Measurements from ENCODE around the gene DHRSX.

The DHRSX gene

GRCh38 chrX:2500091-2500802 lies 529 bp downstream of the DHRSX start (continued):
- TF ChIP-seq, protein P1, sequence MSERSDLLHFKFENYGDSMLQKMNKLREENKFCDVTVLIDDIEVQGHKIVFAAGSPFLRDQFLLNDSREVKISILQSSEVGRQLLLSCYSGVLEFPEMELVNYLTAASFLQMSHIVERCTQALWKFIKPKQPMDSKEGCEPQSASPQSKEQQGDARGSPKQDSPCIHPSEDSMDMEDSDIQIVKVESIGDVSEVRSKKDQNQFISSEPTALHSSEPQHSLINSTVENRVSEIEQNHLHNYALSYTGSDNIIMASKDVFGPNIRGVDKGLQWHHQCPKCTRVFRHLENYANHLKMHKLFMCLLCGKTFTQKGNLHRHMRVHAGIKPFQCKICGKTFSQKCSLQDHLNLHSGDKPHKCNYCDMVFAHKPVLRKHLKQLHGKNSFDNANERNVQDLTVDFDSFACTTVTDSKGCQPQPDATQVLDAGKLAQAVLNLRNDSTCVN (tag by site-specific recombination; optimal IDR thresholded peaks at IDR 0.05), result peak; percentile 48
- TF ChIP-seq ZFP41 (tag by site-specific recombination; IDR thresholded peaks at IDR 0.05; ENCODE audit: borderline replicate concordance), result no peak
- TF ChIP-seq ZSCAN30 (tag by site-specific recombination; IDR thresholded peaks at IDR 0.05), result 0 out of 2 replicates have a peak, but pooled peaks have one; percentile 22
- TF ChIP-seq ZNF501 (tag by site-specific recombination; IDR thresholded peaks at IDR 0.05), result no peak
- no peak for TF ChIP-seq ZNF510 (tag by site-specific recombination; IDR thresholded peaks at IDR 0.05; ENCODE audit: insufficient replicate concordance)
- no peak for TF ChIP-seq ZNF830 (tag by site-specific recombination; IDR thresholded peaks at IDR 0.05; ENCODE audit: low read depth)
- TF ChIP-seq, protein P2, sequence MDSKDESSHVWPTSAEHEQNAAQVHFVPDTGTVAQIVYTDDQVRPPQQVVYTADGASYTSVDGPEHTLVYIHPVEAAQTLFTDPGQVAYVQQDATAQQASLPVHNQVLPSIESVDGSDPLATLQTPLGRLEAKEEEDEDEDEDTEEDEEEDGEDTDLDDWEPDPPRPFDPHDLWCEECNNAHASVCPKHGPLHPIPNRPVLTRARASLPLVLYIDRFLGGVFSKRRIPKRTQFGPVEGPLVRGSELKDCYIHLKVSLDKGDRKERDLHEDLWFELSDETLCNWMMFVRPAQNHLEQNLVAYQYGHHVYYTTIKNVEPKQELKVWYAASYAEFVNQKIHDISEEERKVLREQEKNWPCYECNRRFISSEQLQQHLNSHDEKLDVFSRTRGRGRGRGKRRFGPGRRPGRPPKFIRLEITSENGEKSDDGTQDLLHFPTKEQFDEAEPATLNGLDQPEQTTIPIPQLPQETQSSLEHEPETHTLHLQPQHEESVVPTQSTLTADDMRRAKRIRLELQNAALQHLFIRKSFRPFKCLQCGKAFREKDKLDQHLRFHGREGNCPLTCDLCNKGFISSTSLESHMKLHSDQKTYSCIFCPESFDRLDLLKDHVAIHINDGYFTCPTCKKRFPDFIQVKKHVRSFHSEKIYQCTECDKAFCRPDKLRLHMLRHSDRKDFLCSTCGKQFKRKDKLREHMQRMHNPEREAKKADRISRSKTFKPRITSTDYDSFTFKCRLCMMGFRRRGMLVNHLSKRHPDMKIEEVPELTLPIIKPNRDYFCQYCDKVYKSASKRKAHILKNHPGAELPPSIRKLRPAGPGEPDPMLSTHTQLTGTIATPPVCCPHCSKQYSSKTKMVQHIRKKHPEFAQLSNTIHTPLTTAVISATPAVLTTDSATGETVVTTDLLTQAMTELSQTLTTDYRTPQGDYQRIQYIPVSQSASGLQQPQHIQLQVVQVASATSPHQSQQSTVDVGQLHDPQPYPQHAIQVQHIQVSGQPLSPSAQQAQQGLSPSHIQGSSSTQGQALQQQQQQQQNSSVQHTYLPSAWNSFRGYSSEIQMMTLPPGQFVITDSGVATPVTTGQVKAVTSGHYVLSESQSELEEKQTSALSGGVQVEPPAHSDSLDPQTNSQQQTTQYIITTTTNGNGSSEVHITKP (tag by site-specific recombination; IDR thresholded peaks at IDR 0.05), result no peak
- TF ChIP-seq ZNF555 (tag by site-specific recombination; conservative IDR thresholded peaks at IDR 0.05), result no peak
- TF ChIP-seq, protein P3, sequence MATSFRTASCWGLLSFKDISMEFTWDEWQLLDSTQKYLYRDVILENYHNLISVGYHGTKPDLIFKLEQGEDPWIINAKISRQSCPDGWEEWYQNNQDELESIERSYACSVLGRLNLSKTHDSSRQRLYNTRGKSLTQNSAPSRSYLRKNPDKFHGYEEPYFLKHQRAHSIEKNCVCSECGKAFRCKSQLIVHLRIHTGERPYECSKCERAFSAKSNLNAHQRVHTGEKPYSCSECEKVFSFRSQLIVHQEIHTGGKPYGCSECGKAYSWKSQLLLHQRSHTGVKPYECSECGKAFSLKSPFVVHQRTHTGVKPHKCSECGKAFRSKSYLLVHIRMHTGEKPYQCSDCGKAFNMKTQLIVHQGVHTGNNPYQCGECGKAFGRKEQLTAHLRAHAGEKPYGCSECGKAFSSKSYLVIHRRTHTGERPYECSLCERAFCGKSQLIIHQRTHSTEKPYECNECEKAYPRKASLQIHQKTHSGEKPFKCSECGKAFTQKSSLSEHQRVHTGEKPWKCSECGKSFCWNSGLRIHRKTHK (tag by site-specific recombination; IDR thresholded peaks at IDR 0.05), result no peak
- TF ChIP-seq FEZF1 (tag by site-specific recombination; IDR thresholded peaks at IDR 0.05), result no peak
- TF ChIP-seq ZNF394 (tag by site-specific recombination; IDR thresholded peaks at IDR 0.05; ENCODE audit: borderline replicate concordance), result no peak
- TF ChIP-seq ZNF175 (tag by site-specific recombination; IDR thresholded peaks at IDR 0.05), result no peak
- TF ChIP-seq ZNF16 (tag by site-specific recombination; IDR thresholded peaks at IDR 0.05; ENCODE audit: low read depth), result peak; percentile 97
- TF ChIP-seq ZBTB44 (tag by site-specific recombination; IDR thresholded peaks at IDR 0.05), result no peak
- no peak for TF ChIP-seq ZNF202 (tag by site-specific recombination; IDR thresholded peaks at IDR 0.05; ENCODE audit: borderline replicate concordance)
- no peak for TF ChIP-seq ZFP37 (tag by site-specific recombination; IDR thresholded peaks at IDR 0.05)
- TF ChIP-seq, protein P4, sequence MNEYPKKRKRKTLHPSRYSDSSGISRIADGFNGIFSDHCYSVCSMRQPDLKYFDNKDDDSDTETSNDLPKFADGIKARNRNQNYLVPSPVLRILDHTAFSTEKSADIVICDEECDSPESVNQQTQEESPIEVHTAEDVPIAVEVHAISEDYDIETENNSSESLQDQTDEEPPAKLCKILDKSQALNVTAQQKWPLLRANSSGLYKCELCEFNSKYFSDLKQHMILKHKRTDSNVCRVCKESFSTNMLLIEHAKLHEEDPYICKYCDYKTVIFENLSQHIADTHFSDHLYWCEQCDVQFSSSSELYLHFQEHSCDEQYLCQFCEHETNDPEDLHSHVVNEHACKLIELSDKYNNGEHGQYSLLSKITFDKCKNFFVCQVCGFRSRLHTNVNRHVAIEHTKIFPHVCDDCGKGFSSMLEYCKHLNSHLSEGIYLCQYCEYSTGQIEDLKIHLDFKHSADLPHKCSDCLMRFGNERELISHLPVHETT (tag by site-specific recombination; IDR thresholded peaks at IDR 0.05), result no peak
- TF ChIP-seq ZNF701 (tag by site-specific recombination; IDR thresholded peaks at IDR 0.05), result no peak

Data from HEK293 (cell line).